ENCODE results near the gene ATP9B. TPM values are rescaled to one million over a fixed set of nuclear protein-coding genes. Genes with fewer than 3 reads are reported as not detected.
"Not testable (repeated sequence)": the region's sequence is repeated elsewhere in the genome, so short reads cannot be mapped to it uniquely, and the experiment has no call there.

Gene ATP9B
- polyA plus RNA-seq, 1 donor, result 22.6 TPM

DNA sequence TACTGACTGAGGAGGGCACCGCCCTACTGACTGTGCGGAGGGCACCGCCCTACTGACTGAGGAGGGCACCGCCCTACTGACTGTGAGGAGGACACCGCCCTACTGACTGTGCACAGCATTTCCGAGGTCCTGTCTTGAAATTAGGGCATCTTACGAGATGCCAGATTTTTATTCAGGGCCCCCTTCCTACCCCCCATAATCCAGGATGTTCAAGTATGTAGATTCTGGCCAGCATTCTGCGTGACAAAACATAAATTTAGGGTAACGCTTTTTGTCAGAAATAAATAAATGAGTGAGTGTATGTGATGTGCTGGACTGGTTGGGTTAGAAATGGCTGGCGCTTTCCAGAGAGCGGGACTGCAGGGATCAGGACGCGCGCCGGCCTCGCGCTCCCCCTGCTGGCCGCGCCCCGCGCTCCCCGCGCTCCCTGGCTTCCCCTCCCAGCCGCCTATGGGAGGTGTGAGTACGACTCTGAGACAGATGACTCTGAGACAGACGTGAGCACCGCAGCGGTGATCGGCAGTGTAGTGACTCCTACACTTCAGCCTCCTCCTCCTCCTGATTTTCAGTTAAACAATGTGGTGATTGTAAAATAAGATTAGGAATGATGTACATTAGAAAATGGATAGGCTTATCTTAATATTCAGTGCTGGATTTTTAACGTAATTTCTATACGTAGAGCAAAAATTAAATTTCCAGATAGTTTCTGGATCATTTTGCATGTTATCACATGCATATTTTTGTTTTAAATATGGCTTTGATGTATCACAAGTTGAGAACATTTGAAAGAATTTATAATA, 177.3 kb downstream of the ATP9B start:
- DNase-seq, result peak; percentile 68

DNA sequence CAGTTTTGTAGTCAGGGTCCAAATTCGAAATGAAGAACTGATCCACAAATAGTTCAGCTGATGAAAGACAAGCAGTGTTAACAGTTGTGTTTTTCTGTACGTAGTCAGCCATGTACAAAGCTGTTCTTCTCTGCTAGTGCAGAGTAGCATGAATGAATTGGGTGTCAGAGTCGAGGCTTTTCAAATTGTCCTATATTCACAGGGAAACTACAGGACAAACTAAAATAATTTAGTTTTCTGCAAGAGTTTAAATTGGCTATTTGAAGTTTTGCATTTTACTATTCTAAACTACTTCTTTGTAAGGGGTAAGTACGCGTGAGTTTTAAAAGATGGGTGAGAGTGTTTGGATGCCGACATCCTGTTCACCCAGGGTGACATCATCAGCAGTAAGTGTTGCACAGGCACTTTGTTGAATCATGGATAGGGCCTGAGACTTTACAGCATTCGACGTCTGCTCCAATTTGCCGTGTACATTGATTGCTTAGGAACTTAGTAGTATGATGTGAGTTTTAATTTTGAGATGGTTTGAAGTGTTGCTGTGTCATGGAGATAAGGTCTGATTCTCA, 179.4 kb downstream of the ATP9B start:
- no peak for DNase-seq

- no peak for DNase-seq
Observed at GRCh38 chr18:79250301-79250981, 181.2 kb downstream of the ATP9B start.

- no peak for DNase-seq
Observed at GRCh38 chr18:79251021-79251420, 181.8 kb downstream of the ATP9B start.

GRCh38 chr18:79252904-79253633, 183.9 kb downstream of the ATP9B start:
- DNase-seq, result no peak

- DNase-seq, result no peak
Observed at GRCh38 chr18:79257480-79257879, 188.3 kb downstream of the ATP9B start.

DNA sequence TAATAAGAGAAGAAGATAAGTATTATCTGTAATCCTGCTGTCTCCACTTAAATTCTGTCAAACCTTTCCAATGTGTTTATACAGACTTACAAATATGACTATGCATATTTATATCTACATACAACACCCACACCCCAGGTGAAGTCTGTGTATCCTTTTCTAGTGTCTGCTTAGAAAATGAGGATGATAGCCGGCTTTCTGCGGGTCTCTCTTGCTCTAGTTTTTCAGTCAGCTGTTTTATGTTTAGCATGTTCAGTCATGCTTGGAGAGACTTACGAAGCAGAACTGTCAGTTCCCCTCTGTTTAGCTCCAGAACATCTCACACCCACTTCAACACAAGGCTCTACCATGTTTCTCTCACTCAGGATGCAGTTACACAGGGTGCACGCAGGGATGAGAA, 189.3 kb downstream of the ATP9B start:
- DNase-seq, result no peak

- no peak for DNase-seq
Observed at GRCh38 chr18:79259218-79259617, 190.0 kb downstream of the ATP9B start.

- DNase-seq, result no peak
Observed at GRCh38 chr18:79260023-79260422, 190.8 kb downstream of the ATP9B start.

DNA sequence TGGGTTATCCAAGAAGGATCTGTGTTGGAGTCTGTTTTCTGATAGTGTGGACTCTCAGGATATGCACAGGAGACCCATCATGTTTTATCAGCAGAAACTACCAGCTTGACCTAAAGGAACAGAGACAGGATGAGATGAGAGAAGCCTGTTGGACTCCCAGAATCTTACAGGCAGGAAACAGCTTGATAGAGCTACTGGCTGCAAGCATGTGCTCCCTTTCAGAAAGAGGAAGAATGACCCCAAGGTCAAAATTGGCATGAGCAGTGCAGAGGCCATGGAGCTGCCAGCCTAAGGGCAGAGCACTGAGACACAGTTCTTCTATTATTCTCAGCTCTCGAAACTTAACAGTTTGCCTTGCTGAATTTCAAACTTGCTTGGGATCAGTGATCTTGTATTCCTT, 191.3 kb downstream of the ATP9B start:
- DNase-seq, result no peak

GRCh38 chr18:79265068-79265467, 195.9 kb downstream of the ATP9B start:
- DNase-seq, result not testable (repeated sequence)

- not testable (repeated sequence) for DNase-seq
Observed at GRCh38 chr18:79271812-79272211, 202.6 kb downstream of the ATP9B start.

GRCh38 chr18:79272916-79273315, 203.7 kb downstream of the ATP9B start:
- DNase-seq, result no peak

GRCh38 chr18:79274823-79275222, 205.6 kb downstream of the ATP9B start:
- no peak for DNase-seq

DNA sequence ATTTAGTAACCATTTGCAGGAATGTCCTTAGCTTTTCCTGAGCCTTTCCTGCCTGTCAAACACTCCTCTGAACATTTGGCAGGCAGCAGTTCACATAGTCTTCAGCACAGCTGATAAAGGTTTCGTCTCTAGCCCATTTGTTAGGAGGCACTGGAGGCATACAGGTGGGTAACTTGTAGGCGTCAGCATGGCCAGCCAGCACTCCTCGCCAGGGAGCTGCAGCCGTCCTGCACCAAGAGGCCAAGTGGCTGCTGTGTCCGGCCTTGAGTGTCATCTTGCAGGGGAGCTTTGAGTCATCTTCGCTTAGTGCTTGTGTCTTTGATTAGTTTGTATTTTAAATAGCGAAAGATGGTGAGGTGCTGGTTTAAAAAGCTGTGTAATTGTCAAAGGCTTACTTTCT, 206.3 kb downstream of the ATP9B start:
- DNase-seq, result no peak

GRCh38 chr18:79275992-79276391, 206.8 kb downstream of the ATP9B start:
- no peak for DNase-seq

GRCh38 chr18:79278896-79279295, 209.7 kb downstream of the ATP9B start:
- DNase-seq, result no peak

- DNase-seq, result no peak
Observed at GRCh38 chr18:79283131-79283810, 214.1 kb downstream of the ATP9B start.

- DNase-seq, result no peak
Observed at GRCh38 chr18:79283929-79284328, 214.7 kb downstream of the ATP9B start.

DNA sequence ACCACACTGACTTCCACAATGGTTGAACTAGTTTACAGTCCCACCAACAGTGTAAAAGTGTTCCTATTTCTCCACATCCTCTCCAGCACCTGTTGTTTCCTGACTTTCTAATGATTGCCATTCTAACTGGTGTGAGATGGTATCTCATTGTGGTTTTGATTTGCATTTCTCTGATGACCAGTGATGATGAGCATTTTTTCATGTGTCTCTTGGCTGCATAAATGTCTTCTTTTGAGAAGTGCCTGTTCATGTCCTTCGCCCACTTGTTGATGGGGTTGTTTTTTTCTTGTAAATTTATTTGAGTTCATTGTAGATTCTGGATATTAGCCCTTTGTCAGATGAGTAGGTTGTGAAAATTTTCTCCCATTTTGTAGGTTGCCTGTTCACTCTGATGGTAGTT, 216.0 kb downstream of the ATP9B start:
- DNase-seq, result not testable (repeated sequence)

DNA sequence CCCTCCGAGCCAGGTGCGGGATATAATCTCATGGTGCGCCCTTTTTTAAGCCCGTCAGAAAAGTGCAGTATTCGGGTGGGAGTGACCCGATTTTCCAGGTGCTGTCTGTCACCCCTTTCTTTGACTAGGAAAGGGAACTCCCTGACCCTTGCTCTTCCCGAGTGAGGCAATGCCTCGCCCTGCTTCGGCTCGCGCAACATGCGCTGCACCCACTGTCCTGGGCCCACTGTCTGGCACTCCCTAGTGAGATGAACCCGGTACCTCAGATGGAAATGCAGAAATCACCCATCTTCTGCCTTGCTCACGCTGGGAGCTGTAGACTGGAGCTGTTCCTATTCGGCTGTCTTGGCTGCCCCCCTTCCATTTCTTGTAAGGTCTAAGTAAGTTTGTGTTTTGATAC, 221.2 kb downstream of the ATP9B start:
- not testable (repeated sequence) for DNase-seq

GRCh38 chr18:79290876-79291275, 221.7 kb downstream of the ATP9B start:
- DNase-seq, result no peak

Data from hindlimb muscle (tissue), 1 donor.